NCI-H2196 treated with DMSO at 0.1 percent for 48 hours (cell line): ENCODE data around the gene KDM4B.

ENCODE experiments used
- DNase-seq: peaks from one replicate; lab custom pipeline; 2025; ENCODE audit not compliant: unreplicated experiment; lab: John Stamatoyannopoulos, UW

KDM4B gene

DNA sequence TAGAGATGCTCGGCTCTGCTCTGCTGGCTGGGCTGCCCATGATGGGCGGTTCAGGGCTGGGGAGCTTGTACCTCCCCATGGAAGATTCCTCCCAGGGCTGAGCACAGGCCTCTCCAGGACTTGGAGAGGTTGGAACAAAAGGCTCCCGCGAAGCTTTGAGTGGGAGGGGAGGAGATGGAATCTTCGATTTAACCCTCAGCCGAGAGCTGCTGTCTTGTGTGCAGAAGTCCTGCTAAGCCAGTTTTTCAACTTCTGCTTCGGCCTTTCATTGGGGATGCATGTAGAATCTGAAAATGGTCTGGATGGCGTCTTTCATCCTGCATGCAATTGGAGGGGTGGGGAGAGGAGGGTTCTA lies 163.3 kb downstream of the KDM4B start:
- no peak for DNase-seq

DNA sequence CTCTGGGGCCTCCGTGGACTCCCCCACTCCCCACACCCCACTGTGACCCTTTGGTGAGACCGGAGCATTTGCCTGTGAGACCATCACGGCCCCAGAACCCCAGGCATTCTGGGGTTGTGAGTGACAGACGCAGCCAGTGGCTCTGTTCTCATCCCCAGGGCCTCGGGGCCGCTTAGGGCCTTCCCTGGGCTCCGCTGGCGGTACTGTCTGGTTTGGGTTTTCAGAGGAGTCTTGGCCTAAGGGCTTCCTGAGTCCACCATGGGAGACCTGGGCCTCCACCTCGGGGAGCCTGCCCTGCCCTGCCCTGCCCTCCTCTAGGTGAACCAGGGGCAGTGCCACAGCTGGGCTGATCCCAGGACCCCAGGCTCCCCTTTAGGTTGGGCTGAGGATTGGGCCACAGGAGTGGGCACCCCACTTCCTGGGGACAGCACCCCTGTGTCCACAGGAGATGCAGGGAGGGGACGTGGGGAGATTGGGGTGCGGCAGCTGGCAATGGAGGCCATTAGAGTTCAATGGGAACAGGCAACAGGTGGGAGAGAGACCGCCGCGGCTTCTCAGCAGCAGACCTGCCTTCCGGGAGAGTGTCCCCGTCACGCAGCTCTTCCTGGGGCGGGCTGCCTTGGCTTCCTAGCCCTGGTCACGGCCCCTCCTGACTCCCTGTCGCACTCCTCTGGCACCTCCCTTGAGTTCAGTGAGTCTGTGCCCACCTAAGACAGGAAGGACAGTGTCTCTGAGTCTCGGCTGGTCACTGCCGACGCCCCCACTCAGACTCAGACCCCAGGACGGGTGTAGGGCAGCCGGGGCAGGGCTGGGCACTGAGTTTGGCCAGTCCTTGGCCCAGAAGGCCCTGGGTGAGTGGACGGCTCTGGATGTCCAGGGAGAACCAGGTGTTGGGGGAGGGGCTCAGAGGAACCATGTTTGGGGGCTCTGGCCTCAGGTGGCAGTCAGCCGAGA lies 164.1 kb downstream of the KDM4B start:
- no peak for DNase-seq

DNA sequence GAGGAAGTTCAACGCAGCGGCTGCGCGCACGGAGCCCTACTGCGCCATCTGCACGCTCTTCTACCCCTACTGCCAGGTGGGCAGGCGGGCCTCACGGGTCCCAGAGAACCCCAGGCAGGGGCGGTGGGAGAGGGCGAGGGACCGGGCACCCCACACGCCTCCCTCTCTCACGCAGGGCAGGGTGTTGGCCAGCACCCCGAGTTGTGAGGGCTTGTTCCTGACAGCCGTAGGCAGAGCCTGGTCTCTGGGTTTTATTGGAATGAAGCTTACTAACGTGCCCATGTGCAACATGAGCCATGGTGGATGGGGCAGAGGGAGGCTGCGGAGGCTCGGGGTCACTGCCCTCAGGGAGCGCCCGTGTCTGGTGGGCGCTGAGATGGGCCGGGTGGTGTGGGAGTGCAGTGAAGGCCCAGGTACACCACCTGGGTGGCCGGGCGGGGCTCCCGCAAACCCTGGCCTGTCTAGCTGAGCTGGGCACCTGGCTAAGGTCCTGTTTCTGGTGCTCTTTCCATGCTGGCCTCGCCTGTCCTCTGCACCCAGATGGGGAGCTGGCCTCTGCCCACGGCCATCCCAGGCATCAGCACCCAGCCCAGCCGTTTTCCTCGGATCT lies 165.2 kb downstream of the KDM4B start:
- no peak for DNase-seq

DNA sequence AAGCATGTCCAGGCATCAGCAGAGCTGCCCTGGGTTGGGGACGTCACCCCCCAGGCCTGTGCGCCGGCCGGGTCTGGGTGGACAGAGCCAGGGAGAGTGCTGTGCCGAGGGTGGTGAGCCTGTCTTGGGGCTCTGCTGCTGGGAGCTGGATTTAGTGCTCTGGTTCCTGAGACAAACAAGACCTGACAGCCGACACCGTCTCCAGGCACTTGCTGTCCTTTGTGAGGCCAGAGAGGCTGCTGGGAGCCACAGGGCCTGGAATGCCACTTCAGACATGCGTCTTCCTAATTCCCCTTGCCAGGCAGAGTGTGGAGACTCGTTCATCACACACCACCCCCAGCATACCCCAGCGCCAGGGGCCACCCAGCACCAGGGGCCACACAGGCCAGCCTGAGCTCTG lies 165.8 kb downstream of the KDM4B start:
- no peak for DNase-seq

DNA sequence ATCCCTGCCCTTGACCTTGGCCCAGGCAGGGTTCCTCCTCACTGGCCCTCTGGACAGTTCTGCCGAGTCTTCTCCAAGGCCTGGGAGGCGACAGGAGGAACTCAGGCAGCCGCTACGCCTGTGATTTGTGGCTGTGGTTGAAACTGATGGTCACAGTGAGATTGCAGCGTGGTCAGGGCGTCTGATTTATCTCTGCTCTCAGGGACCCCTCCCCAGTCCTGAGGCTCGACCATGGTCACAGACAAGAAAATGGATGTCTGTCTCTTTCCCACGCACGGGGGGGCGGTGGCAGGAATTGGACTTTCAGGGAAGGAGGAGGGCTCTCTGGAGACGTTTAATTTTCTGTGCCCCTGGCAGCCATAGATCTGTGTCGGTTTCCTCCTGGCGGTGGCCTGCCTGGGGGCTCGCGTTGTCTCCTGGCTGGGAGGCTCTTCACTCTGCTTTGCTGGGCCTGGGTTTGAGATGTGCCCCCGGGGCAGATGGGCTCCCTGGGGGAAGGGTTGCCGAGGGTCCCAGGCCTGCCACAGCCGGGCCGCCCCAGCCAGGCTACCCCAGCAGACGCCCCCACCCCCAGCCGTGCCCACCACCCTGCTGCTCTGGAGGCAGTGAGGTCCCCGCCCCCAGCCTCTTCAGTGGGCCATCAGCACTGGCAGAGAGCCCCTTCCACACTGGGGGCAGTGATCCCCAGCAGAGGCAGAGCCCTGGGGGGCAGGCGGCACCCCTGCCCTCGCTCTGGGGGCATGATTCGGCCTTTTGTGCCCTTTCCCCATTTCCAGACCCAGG lies 167.4 kb downstream of the KDM4B start:
- DNase-seq: no peak

DNA sequence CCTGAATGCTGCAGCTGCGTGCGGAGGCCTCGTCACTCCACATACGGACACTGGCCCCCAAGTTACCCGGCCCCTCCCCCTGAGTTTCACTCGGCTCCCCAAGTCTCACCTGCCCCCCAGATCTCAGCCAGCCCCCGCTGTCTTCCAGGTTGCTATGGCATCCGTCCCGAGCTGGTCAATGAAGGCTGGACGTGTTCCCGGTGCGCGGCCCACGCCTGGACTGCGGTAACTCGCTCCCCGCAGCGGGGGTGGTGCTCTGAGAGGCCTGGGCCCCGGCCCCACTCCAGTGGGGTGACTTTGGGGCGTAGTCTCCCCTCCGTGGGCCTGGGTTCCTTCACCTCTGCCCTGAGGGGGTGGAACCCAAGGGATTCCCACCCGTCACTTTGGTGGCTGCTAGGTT lies 168.2 kb downstream of the KDM4B start:
- no peak for DNase-seq

DNA sequence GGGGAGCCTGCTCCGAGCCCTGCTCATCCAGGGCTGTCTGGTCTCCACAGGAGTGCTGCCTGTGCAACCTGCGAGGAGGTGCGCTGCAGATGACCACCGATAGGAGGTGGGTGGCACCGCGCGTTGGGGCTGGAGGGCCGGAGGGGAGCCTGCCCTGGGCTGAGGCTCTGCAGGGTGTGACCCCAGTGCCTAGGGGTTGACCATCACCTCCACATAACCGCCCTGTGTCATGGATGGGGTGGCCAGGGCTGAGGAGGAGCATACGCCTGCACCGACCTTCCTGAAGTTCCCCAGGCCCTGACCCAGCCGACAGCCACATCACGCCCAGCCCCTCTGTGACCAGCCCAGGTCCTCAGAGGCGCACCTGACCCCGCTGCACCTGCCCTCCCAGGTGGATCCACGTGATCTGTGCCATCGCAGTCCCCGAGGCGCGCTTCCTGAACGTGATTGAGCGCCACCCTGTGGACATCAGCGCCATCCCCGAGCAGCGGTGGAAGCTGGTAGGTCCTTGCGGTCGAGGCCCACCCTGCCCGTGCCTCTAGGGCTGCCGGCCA lies 168.7 kb downstream of the KDM4B start:
- DNase-seq: no peak

DNA sequence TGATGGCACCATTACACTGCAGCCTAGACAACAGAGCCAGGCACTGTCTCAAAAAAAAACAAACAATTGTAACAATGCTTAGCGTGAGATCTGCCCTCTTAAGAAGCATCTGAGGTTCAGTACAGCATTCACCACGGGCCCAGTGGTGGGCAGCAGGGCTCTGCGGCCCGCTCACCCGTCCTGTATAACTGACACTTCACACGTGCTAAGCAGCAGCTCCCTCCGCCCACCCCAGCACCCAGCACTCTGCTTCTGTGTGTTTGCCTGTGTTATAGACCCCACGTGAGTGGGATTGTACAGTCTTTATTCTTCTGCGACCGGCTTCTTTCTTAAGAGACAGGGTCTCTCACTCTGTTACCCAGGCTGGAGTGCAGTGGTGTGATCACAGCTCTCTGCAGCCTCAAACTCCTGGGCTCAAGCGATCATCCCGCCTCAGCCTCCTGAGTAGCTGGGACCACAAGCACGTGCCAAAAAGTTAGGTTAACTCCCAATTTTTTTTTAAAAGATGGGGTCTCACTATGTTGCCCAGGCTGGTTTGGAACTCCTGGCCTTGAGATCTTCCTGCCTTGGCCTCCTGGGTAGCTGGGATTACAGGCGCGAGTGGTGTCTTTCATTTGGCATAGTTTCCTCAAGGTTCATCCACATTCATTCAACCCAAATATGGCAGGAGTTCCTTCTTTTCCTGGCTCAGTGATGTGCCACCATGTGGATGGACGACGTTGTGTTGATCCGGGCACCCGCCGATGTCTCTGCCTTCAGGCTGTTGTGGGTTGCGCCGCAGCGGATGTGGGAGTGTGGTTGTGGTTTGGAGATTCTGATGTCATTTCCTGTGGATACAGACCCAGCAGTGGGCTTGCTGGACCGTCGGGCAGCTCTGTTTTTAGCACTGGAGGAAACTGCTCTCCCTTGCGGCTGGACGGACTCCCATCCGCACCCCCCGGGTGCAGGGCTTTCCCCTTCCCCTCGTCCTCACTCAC lies 170.0 kb downstream of the KDM4B start:
- DNase-seq: no peak

DNA sequence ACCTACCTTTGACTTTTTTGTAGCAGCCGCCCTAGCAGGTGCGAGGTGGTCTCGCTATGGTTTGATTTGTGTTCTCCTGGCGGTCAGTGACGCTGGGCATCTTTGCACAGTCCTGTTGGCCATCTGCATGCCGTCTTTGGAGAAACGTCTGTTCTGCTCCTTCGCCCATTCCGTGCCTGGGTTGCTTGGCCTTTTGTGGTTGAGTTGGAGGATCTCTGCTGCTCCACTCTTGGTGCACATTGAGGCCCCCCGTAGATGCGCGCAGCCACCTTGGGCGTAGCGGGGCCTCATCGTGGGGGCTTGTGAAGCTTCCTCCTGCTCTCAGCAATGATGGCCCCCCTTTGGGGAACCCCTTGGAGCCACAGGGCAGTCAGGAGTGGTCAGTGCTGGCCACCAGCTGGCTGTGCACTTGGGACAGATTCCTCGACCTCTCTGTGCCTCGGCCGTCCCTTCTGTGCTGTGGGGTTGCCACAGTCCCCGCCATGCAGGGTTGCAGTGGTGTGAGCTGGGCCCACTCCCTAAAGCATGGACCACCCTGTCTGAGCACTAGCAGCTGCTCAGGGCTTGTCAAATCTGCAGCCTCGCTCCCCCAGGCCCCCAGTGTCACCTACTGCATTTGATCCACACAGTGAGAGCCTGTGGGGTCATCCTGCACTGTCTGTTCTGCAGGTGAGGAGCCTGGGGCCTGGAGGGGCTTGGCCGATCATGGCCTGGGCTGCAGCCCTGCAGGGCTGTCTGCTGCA lies 170.8 kb downstream of the KDM4B start:
- no peak for DNase-seq

DNA sequence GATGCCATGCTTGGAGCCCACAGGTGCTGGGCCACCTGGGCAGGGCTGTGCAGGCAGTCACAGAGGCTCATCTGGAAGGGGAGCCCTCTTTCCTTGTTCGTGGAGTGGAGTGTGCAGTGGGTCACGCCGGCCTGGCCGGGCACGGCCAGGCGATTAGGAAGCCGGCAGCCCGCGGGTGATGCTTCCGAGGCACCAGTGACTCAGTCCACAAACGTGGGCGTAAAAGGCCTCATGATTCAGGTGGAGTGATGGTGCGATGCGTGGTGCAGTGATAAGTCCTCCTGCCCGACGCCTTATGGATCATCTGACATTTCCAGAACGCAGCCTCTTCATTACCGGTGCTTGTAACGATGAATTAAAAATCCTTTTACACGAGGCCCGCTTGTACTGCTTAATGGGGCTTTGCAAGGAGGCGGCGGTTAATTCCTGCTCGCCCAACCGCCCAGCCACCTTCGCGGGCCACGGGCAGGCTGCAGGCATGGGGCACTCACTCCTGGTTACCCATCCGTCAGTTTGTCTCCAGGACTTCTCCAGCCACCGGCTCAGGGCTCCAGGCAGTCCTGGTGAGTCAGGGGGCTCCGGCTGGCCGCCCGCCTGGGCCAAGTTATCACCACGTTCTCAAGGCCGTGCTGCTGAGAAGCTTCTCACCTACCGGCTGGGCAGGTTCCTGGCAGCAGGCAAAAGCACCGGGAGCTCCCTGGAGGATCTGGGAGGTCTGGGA lies 172.4 kb downstream of the KDM4B start:
- DNase-seq: no peak

DNA sequence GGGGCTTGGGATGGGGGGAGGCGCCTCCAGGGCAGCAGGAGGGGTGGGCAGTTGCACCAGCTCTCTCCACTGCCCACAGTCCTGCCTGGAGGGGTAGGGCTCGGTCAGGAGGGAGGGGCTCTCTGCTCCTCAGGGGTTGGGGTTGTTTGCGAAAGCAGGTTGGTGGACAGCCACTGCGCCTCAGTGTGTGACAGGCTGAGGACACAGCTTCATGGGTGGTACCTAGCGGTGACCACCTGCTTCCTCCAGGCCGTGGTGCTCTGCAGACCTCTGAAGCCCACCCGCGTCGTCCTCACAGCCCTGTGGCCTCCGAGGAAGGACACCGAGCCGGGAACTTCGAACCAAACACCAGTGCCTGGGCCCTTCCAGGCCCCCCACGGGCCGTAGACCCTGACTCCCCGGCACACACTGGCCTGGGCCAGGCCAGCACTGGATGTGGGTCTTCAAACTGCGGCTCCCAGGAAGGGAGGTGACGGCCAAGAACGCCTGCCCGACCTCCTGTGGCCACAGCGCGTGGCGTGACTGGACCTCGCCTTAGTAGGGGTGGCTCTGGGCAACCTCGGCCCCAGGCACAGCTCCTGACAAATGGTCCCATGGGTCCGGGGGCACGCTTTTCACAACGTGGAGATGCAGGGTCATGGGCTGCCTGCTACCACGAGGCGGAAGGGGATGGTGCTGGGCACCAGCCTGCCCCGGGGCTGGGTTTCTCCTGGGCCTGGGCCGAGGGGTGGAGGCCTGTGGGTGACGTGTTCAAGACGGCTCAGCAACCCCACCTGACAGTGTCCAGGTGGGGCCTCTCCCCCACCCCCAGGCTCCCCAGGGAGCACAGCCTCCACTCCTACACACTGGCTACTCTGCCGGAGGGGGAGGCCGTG lies 173.2 kb downstream of the KDM4B start:
- no peak for DNase-seq

DNA sequence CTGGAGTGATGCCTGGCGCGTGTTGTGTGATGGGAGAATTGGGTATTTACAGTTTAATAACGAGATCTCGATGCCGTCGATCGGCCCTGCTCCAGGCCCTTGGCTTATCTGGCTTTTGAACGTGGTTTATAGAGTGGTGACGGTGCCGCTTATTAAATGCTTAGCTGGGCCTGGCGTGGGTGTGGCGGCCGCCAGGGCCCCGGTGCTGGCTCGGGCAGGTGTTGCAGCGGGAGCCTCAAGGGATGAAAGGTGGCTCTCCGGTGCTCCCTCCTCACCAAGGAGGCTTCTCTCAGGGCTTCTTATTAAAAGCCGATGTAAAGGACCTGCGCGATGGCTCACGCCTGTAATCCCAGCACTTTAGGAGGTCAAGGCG lies 173.8 kb downstream of the KDM4B start:
- DNase-seq: no peak

DNA sequence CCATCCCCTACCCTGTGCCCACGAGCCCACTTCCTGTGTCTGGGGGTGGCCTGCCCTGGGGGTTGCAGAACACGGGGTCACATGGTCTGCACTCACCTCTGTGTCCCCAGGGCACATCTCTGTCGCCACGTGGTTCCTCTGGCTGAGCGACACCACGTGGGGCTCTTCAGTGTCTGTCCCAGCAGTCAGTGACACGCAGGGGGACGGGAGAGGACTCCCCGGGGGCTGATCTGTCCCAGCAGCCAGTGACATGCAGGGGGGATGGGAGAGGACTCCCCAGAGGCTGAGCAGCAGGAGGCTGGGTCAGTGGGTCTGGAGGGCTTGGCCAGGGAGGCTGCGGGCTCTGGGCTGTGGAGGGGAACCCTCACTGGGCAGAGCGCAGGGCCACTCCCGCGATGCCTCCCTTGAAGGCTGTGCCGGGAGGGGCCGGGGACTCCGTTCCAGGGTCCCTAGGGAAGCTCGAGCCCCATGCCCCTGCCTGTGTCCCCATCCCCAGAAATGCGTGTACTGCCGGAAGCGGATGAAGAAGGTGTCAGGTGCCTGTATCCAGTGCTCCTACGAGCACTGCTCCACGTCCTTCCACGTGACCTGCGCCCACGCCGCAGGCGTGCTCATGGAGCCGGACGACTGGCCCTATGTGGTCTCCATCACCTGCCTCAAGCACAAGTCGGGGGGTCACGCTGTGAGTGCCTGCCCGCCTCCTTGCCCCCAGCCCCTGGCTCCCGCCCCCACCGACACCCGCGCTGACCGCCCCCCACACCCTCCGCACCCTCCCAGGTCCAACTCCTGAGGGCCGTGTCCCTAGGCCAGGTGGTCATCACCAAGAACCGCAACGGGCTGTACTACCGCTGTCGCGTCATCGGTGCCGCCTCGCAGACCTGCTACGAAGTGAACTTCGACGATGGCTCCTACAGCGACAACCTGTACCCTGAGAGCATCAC lies 174.8 kb downstream of the KDM4B start:
- no peak for DNase-seq

DNA sequence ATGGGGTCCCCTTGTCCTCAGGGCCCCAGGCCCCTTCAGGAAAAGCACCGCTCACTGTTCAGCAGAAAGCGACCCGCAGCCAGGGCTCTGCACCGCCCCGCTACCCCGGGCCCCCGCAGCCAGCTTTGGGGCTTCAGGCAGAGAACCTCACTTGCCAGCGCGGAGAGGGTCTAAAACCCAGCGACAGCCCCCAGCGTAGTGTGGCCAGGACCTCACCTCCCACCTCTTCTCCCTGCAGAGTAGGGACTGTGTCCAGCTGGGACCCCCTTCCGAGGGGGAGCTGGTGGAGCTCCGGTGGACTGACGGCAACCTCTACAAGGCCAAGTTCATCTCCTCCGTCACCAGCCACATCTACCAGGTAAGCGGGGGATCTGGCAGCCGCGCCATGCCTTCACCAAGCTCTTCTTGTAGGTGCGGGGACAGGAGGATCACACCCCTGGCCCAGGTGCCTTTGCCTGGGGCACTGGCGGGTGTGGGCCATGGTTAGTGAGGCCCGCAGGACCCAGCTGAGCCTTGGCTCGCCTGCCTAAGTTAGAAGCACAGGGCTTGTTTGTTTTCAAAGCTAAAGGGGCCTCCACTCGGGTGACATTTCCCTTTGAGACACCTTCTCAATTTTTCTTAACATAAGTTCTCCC lies 175.7 kb downstream of the KDM4B start:
- DNase-seq: no peak

DNA sequence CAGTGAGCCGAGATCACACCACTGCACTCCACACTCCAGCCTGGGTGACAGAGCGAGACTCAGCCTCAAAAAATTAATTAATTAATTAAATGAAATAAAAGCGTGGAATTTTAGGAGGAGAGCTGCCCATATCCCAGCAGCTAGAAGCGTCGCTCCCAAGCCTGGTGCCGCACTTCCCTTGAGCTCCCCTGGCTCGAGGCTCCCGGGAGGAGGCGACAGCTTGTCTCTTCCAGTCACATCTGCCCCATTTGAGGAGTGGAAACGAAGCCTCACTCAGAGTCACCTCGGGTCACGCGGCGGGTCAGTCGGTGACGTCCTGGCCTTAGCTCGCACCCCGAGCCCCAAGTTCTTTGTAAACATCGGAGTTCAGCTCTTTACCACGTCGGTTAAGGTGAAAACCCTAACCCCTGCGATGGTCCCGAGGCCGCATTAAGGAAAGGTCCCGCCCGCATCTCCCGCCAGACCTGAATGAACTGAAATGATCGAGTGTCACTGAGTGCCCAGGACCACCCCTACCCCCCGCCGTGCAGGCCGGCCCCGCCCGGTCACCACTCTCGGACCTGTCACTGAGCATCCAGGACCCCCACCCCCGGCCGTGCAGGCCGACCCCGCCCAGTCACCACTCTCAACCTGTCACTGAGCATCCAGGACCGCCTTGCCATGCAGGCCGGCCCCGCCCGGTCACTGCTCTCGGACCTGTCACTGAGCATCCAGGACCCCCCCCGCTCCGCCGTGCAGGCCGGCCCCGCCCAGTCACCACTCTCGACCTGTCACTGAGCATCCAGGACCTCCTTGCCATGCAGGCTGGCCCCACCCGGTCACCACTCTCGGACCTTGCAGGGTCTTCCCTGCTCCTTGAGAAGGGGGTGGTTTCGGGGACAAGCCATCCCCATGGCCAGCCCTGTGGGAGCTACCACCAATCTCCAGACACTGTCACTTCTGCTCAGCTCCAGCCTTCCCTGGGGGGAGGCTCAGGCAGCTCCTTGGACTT lies 176.9 kb downstream of the KDM4B start:
- DNase-seq: no peak
